A204.1 (cell line): ENCODE measurements around the gene DUSP23.

Experiments used
- FAIRE-seq: peaks from 2 replicates; lab custom pipeline; 2012; peaks lifted over from hg19 to GRCh38; lab: Jason Lieb, UNC

Gene DUSP23

GRCh38 chr1:159780583-159781582 lies at the start of gene DUSP23:
Gene DUSP23, plus strand, starts transcription at chr1:159780962. Its CDS starts 139 bp downstream, at chr1:159781101.
- no peak for FAIRE-seq

- FAIRE-seq: no peak
These were observed 43.4 kb upstream of the DUSP23 start for GRCh38 chr1:159737238-159737916.

DNA sequence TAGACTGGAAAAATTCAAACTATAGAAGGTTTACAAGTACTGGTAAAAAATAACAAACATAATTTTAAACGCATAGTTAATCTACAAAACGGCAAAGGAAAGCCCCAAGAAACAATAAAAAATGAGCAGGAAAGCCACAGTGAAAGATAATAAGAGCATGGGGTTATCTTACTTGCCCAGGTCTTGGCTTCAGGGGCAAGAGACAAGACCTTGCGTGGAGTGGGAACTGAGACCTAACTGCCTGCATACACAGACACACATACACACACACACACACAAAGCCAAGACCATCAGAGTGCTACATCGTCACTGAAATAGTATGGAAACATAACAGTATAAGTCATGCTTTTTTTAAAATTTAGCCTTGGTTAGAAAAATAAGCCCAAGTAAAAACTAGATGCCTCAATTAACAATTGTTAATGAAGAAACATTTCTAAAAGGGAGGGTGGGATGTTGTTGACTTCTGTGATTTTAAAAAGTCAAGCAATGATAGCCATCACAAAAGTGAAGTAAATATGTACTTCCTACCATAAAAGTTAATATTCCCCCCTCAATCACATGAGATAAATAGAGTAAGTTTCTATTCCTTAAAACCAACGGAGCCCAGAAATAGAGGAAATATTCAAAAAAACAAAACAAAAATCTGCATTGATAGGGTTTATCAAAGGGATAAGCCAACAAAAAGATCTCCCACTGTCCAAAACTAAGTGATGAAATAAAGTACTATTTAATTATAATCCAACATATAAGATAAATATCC lies 36.9 kb upstream of the DUSP23 start:
- FAIRE-seq: no peak

DNA sequence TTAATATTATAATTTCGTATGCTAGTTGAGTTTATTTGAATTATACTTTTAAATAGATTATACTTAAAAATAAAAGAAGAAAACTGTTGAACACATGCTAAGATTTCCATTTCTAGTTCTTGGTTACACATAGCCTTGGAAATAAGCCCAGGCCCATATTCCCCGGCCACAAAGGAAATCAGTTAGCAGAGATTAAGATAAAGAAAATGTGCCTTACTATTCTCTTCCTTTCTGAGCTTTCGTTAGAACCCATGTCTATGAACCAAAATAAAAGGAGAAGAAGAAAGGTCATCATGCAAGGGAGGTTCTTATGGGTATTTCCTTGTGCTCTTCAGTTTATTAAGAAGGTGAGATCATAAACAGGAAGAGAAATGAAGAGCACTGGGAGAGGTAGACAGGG lies 34.1 kb upstream of the DUSP23 start:
- no peak for FAIRE-seq

GRCh38 chr1:159748370-159748769 lies 32.4 kb upstream of the DUSP23 start:
- FAIRE-seq: no peak

GRCh38 chr1:159749630-159750029 lies 31.1 kb upstream of the DUSP23 start:
- FAIRE-seq: no peak

GRCh38 chr1:159750621-159751020 lies 30.1 kb upstream of the DUSP23 start:
- FAIRE-seq: no peak

DNA sequence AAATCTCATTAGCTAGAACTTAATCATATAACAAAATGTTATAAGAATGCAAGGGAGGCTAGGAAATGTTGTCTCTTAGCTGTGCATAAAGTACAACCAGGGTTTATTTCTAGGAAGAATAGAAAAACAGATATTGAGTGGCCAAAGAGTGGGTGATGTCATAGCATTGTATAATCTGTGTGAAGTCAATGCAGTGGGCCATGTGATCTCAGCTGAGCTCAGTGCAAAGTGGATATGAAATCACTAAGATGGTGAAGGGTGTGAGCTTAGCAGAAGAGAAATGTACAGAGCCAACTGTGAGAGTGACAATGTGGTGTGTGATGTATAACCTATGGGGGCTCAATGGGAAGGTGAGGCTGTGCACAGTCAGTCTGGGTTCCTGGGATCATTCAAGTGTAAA lies 29.7 kb upstream of the DUSP23 start:
- no peak for FAIRE-seq

DNA sequence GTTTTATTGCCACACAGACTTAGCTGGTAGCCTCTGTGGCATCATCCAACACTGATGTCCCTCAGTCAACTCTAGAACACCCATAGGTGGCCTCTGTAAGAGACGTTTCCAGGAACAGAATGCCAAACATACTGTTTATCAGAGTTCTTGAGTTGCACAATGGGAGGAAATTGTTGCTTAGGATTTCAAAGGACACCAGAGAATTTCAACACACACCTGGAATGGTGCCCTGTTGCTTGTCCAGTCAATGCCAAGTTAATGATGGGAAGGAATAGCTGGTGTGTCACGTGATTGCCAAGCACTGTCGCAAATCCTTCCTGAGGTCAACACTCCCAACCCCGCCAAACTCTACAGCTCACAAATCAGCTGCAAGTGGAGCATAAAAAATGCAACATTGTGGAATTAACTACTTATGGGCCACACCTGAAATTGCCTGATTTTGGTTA lies 28.6 kb upstream of the DUSP23 start:
- no peak for FAIRE-seq

- no peak for FAIRE-seq
These were observed 27.4 kb upstream of the DUSP23 start for GRCh38 chr1:159753386-159753785.

GRCh38 chr1:159755451-159756007 lies 25.2 kb upstream of the DUSP23 start:
- FAIRE-seq: no peak

- FAIRE-seq: no peak
These were observed 24.4 kb upstream of the DUSP23 start for GRCh38 chr1:159756397-159756796.

DNA sequence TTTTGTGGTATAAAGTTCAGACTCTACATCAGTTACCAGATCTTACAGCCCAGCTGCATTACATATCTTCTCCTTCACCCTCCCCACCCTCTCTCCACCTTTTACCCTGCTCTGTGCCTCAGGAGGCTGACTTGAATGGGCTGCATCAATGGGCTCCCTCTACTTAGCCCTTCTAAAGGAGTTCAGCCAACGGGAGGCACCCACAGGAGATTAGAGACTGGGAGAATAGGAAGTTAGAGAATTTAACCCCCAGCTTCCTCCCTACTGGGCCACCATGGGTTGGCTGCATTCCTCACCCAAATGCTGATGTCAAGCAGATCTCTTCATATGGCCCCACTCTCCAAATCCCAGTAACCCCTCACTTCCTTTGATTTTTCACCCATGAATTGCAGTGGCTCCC lies 17.1 kb upstream of the DUSP23 start:
- no peak for FAIRE-seq

DNA sequence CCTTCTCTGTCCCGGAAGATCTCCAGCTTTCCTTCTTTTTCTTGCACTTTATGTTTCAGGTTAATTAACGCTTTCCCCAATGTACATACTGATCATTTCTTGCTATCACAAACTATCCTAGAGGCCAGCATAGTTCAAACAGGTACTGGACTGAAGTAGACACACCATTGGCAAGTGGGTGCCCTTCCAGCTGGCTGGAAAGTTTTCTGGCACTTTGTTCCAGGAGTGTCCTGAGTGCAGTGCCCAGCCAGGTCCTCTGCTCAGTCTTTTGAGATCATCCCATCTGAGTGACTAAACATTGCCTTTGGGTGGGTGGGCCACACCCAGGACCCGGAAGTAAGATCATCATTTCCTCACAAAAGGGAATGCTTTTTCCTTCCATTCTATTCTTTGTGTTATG lies 15.0 kb upstream of the DUSP23 start:
- FAIRE-seq: no peak

DNA sequence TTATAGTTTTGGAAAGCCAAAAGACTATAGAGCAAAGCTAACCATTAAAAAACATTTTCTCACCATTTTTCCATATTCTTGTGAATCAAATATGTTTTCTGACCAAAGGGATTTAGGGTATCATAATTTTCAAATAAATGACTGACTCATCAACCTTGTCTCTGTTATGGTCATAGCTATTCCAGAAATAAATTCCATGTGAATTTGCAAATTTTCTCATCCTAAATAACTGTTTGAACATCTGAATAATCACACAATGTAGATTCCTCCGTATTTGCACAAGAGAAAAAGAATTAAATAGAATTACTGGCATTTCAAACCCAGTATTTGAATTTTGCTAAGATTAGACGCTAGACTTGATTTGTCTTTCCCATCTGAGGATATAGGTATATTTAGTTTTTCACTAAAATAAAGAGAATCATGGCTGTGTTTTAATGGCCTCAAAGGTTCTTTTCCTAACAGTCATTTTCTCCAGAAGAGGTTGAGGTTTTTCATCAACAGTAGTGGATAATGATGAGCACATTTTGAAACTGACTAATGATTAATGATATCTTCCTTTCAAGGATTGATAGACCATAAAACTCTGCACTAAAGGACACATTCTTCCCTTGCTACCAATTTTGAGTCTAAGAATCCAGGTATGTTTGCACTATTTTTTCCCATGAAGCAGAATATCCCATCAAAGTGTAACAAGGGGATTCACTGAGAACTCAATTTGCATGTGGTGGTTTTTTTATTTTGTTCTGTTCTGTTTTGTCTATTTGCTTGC lies 9.5 kb upstream of the DUSP23 start:
- FAIRE-seq: no peak

DNA sequence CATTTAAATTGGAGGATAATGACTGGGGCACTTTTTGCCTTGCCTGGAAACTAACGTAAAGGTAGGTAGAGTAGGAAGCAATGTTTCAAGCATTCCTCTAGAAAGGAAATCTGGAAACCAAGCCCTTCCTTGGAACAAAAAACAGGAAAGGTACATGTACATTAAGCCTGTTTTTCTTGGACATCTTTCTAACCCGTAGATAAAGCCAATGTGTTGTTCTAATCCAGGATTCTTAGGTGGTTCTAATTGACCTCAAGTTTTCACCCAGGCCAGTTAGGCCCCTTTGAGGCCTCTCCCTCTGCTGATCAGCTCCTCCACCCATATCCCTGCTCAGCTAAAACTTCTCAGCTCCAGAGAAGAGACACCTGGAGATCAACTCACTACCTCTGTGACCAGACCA lies 6.3 kb upstream of the DUSP23 start:
- no peak for FAIRE-seq

GRCh38 chr1:159775716-159776115 lies 5.0 kb upstream of the DUSP23 start:
- no peak for FAIRE-seq

- FAIRE-seq: no peak
These were observed 2.5 kb upstream of the DUSP23 start for GRCh38 chr1:159778266-159778665.

GRCh38 chr1:159779403-159779851 lies 1.3 kb upstream of the DUSP23 start:
- FAIRE-seq: no peak

DNA sequence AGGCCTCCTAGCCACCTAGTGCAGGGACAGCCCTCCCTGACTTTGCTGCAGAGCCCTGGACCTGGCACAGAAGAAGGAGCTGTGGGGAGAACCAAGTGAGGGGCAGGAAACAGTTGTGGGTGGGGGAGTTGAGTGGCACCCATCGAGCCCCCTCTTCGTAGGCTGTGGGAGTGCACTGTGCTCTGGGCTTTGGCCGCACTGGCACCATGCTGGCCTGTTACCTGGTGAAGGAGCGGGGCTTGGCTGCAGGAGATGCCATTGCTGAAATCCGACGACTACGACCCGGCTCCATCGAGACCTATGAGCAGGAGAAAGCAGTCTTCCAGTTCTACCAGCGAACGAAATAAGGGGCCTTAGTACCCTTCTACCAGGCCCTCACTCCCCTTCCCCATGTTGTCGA lies 1.2 kb downstream of the DUSP23 start:
- FAIRE-seq: no peak

DNA sequence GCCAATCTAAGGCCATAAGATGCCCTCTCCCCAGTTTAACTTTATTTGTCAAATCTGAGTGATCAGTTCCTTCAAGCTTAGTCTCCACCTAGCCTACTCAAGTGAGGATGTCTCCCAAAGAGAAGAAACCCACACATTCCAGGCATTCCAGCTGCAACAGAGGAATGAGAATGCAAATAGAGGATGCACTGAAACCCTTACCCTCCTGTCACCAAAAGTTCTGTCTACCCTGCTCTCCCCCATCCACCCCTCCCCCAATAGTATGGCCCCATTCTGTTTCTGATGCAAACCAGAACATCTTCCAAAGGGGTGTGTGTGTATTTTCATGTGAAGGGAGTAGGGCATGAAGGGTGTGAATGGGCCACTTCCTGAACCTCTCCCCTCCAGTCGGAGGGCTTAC lies 3.0 kb downstream of the DUSP23 start:
- FAIRE-seq: no peak
